Measurements from ENCODE around the gene PSEN2.
A peak's percentile ranks its signal among the peaks of the same experiment; 100 is the strongest.
"Not testable (repeated sequence)": the region's sequence is repeated elsewhere in the genome, so short reads cannot be mapped to it uniquely, and the experiment has no call there.

Gene PSEN2

GRCh38 chr1:226870401-226871279 lies at the start of gene PSEN2:
PSEN2 (plus strand) TSS chr1:226870616; CDS start chr1:226881908, 11,292 bp downstream.
- peak; percentile 63 for DNase-seq

GRCh38 chr1:226820941-226821718 lies 49.3 kb upstream of the PSEN2 start:
- no peak for DNase-seq

DNA sequence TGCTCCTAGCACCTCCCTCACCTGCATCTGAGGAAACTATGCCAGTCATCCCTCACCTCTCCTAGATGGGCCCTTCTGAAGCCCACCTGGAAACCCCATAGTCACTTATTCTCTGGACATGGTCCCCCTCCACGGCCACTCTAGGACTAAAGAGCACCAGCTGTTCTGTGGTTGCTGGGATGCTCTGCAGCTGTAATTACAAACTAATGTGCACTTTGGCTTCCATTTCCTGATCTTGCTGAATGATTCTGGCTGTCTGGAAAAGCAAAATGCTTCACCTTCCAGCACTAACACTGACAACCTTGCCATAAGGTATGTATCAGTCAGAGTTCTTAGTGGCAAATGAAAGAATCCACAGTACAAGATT lies 48.7 kb upstream of the PSEN2 start:
- no peak for DNase-seq

GRCh38 chr1:226823643-226824042 lies 46.8 kb upstream of the PSEN2 start:
- no peak for DNase-seq

DNA sequence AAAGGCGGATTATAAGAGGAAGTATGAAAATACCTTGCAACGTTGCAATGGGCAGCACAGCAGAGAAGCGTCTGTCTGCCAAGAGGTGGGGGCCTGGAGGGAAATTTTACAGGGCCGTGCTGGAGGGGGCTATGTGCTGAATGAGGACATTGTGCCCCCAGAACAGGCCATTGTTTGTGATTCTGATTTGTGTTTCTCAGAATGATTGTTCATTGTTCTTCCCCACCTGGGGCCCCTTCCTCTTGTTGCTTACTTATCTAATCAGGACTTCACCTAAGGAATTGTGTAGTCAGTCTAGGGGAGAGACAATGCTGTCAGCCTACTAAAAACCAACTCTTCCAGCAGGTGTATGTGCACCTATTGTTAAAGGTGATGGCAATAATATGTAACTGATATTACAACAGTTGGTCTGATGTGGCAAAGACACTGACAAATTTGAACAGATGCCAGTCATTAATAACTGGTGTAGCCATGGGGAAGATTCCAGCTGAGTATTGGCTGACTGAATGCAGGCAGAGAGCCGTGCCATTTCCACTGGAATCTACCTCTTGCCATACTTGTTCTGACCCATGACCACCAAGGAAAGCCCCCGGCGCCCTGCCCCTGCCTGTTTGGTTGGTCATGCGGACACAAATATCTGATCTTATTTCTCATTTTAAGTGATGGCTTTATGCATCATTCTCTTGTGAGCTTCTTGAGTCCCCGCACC lies 45.2 kb upstream of the PSEN2 start:
- DNase-seq, result peak; percentile 43

DNA sequence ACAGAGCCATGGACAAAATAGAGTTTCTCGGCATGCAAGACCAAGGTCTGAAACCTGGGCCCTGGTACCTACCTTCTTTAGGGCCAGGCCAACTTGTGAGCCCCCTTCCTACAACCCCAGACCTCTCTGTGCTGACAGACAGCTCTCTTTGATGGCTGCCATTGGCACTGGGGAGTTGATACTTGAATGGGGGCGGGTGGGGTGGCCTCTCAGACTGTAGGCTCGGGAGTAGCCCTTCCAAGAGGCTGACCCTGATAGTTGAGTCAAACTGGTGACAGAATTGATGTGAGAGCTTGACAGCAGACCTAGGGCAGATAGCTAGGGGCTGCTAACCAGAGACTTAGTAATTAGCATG lies 44.7 kb upstream of the PSEN2 start:
- no peak for DNase-seq

- no peak for DNase-seq
Observed at GRCh38 chr1:226826479-226827261, 43.7 kb upstream of the PSEN2 start.

GRCh38 chr1:226827458-226827857 lies 43.0 kb upstream of the PSEN2 start:
- no peak for DNase-seq

DNA sequence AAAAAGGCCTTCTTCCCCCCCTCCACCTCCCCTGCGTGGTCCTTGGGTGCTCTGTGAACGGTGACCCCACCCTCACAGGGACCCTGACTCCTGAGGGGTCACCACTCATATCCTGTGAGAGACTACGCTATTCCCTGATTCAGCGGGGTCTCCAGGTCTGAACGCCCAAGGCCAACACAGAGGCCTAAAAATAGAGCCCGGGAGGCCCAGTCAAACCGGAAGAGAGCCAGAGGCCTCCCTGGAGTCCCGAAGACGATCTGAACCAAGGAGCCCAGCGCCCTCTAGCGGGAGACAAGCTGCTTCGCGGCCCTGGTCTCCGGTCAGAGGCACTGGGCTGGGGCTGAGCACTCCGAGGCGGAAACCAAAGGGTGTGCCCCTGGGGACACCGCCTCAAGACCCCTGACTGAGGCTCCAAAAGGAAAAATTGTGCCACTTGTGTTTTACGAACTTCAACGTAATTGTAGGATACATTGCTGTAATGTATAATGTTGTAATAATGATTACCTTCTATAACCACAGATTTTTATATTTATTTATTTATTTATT lies 42.4 kb upstream of the PSEN2 start:
- peak; percentile 93 for DNase-seq

DNA sequence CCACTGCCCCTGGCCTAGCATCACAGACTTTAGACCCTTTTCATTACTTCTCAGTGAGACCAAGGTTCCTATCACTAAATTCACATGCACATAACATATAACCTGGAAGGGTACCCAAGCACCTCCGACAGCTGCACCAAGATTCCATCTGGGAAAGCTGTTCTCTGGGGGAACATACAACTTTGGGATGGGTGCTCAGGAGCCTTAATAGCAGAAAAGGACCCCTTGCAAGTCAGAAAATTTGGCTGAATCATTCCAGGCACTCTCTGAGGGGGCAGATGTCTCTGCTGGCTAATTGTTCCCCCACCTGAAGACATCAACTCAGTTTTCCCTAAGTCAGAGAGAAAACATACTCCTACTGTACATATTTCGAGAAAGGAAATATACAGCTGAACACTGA lies 41.3 kb upstream of the PSEN2 start:
- DNase-seq, result no peak

GRCh38 chr1:226831953-226832352 lies 38.5 kb upstream of the PSEN2 start:
- no peak for DNase-seq

DNA sequence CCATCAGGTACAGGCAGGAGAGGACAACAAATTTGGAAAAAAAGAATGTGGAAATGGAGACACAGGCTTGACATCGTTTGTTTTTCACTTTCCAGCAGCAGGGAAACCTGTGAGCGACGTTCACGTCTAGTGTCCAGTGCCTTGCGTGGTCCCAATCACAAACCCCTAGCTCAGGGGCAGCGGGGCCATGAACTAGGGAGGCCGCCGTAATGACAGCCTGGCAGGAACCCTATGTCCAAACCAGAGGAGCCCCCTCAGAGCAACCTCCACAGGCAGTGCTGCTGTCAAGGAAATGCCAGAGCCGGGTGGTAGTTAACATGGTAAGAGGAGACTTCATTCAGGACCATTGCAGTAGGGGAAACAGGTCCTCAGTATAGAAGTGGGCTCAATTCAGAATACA lies 37.8 kb upstream of the PSEN2 start:
- DNase-seq, result no peak

GRCh38 chr1:226834179-226834578 lies 36.2 kb upstream of the PSEN2 start:
- DNase-seq, result not testable (repeated sequence)

GRCh38 chr1:226835396-226835795 lies 35.0 kb upstream of the PSEN2 start:
- not testable (repeated sequence) for DNase-seq

DNA sequence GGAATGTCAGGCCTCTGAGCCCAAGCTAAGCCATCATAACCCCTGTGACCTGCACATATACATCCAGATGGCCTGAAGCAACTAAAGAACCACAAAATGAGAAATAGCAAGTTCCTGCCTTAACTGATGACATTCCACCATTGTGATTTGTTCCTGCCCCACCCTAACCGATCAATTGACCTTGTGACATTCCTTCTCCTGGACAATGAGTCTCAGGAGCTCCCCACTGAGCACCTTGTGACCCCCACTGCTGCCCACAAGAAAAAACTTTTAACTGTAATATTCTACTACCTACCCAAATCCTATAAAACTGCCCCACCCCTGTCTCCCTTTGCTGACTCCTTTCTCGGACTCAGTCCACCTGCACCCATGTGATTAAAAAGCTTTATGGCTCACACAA lies 32.5 kb upstream of the PSEN2 start:
- not testable (repeated sequence) for DNase-seq

- no peak for DNase-seq
Observed at GRCh38 chr1:226838456-226838855, 32.0 kb upstream of the PSEN2 start.

DNA sequence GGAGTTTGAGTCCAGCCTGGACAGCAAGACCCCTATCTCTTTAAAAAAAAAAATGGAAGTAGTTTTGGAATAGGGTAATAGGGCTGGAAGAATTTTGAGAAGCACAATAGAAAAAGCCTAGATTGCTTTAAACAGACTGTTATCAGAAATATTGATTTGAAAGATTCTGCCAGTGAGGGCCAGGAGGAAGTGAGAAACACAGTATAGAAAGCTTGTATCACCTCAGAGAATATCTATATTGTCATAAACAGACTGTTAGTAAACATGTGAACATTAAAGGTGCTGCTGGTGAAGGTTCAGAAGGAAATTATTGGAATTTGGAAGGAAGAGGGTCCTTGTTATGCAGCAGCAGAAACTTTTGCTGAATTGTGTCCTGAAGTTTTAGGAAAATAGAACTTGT lies 24.8 kb upstream of the PSEN2 start:
- no peak for DNase-seq

DNA sequence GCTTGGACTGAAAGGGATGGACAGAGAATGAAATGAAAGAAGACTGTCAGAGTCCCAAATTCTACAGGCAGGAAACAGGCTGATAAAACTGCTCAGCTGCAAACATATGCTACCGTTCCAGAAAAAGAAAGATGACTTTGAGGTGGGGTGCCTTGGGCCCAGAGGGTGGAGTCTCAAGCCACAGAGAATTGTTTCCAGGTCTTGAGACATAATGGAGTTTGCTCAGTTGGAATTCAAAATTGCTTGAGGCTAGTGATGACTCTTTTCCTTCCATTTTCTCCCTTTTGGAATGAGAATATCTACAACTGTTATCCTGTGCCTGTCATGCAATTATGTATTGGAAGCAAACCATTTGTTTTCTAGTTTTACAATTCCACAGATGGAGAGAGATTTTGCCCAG lies 23.6 kb upstream of the PSEN2 start:
- DNase-seq, result no peak

GRCh38 chr1:226854548-226854947 lies 15.9 kb upstream of the PSEN2 start:
- not testable (repeated sequence) for DNase-seq

GRCh38 chr1:226862890-226863289 lies 7.5 kb upstream of the PSEN2 start:
- DNase-seq, result no peak

DNA sequence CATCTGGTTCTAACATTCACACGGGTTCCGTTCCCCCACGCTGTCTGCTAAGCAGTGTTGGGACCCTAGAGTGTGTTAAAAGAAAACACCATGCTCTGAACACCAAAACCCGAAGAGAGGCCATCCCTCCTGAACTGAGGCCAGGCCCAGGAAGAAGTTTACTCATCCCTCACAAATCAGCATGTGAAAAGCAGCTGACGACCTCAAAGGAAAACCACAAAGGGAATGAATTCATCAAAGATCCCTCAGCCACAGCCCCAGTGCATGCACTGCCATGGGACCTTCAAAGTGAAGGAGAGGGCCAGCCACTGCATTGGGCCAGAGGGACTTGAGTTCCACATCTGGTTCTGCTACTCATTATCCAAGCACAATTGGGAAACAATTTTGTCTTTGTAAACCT lies 7.0 kb upstream of the PSEN2 start:
- DNase-seq, result no peak

- no peak for DNase-seq
Observed at GRCh38 chr1:226864311-226864710, 6.1 kb upstream of the PSEN2 start.
